Activated B cell treated with CpG ODN at 0.5 μM for 24 hours (primary cell): ENCODE measurements around the gene DCP2. TPM values are rescaled to one million over a fixed set of nuclear protein-coding genes. Genes with fewer than 3 reads are reported as not detected.
A peak's percentile ranks its signal among the peaks of the same experiment; 100 is the strongest.

Experiments
- ATAC-seq: fragments of 200-7000 bp; cut with Tn5 transposase; one replicate; pipeline ENCODE4 v1.10.0; 2021; ENCODE audit warnings: low read depth, mild to moderate bottlenecking, moderate library complexity
- CTCF ChIA-PET: fragments of 350-600 bp; sonication (Branson Sonifier 250); formaldehyde crosslinking; loops from one replicate; lab custom pipeline; 2021; ENCODE audit warnings: antibody characterized with exemption; lab: Charles Lee
- POLR2A ChIA-PET: fragments of 350-600 bp; sonication (Branson Sonifier 250); formaldehyde crosslinking; loops from one replicate; lab custom pipeline; 2021; ENCODE audit warnings: antibody characterized with exemption; lab: Charles Lee
- DNase-seq: peaks from one replicate; pipeline ENCODE4 v3.0.0; 2022
- H3K27ac Mint-ChIP-seq: one replicate; pipeline ENCODE4 v1.8.0; 2020; ENCODE audit warnings: mixed read lengths
- H3K27me3 Mint-ChIP-seq: one replicate; pipeline ENCODE4 v1.8.0; 2021; ENCODE audit warnings: mixed read lengths
- H3K36me3 Mint-ChIP-seq: one replicate; pipeline ENCODE4 v1.8.0; 2021; ENCODE audit warnings: low read depth, mixed read lengths
- H3K4me1 Mint-ChIP-seq: one replicate; pipeline ENCODE4 v1.8.0; 2021; ENCODE audit warnings: mixed read lengths
- H3K4me3 Mint-ChIP-seq: one replicate; pipeline ENCODE4 v1.8.0; 2020; ENCODE audit warnings: mild to moderate bottlenecking, mixed read lengths
- H3K9me3 Mint-ChIP-seq: one replicate; pipeline ENCODE4 v1.8.0; 2020; ENCODE audit warnings: mixed read lengths
- CTCF ChIP-seq: fragments of 200-600 bp; IDR thresholded peaks from one replicate; pipeline ENCODE4 v1.8.0; 2022; ENCODE audit warnings: antibody characterized with exemption, mild to moderate bottlenecking
- intact Hi-C: fragments of 100-400 bp; cut with micrococcal nuclease; formaldehyde crosslinking; loops from one replicate; pipeline ENCODE4 v1.15.1; 2024
- total RNA-seq: library from RNA; stranded (reverse); gene quantifications from 2 replicates; pipeline ENCODE4 v1.2.3, GENCODE V29; 2022

Gene DCP2
- 53.5 and 56.0 TPM in 2 replicates for total RNA-seq

GRCh38 chr5:112976432-112977309 lies at the start of gene DCP2:
Gene DCP2 (plus strand): TSS chr5:112976798. CDS start chr5:112976934, 136 bp downstream.
- intact Hi-C loops: loop anchor here (1.0 to 5.0 kb wide), 7 partner anchors 54 to 1464 kb away; partner anchors contain the start of genes REEP5, SRP19, STARD4 and YTHDC2
- POLR2A ChIA-PET: interaction anchor here (0.5 to 2.0 kb wide), 20 partner anchors 9 to 816 kb away, joined by 3 to 41 read pairs (median 4); partner anchors contain the start of genes REEP5, SRP19 and YTHDC2
- Mint-ChIP-seq H3K27me3 (no peaks in the 10 kb centered on the region), H3K27ac (peak within 1 kb of the TSS; percentile 96), H3K4me3 (peak within 1 kb of the TSS; percentile 100), H3K9me3 (no peaks in the 10 kb centered on the region), H3K4me1 (peaks cover 53% of the 10 kb centered on the region), H3K36me3 (peaks cover 20% of the 10 kb centered on the region)
- no peak for TF ChIP-seq CTCF
- peak; percentile 93 for DNase-seq
- CTCF ChIA-PET: interaction anchor here (0.6 to 2.2 kb wide), 6 partner anchors 13 to 426 kb away, joined by 3 to 9 read pairs (median 4); no protein-coding TSS in a partner anchor
- peak; percentile 98 for ATAC-seq

GRCh38 chr5:112929336-112930081 lies 47.1 kb upstream of the DCP2 start:
- ChIA-PET CTCF (no interaction called here), POLR2A (interaction anchor here (0.9 to 1.3 kb wide), 4 partner anchors 8 to 47 kb away, joined by 3 to 8 read pairs (median 6); partner anchors contain the start of gene DCP2)
- ATAC-seq (peak; percentile 43), DNase-seq (no peak)
- Mint-ChIP-seq H3K27me3 (no peaks in the 10 kb centered on the region), H3K4me1 (peaks cover 73% of the 10 kb centered on the region), H3K9me3 (no peaks in the 10 kb centered on the region), H3K36me3 (no peaks in the 10 kb centered on the region), H3K4me3 (peak overlapping the region; percentile 68), H3K27ac (peak overlapping the region; percentile 92)
- intact Hi-C loops: loop anchor here (1.0 to 2.0 kb wide), 2 partner anchors 7 to 409 kb away; partner anchors contain the start of gene REEP5
- TF ChIP-seq CTCF: no peak

- TF ChIP-seq CTCF: no peak
- Mint-ChIP-seq H3K27me3 (no peaks in the 10 kb centered on the region), H3K27ac (peak overlapping the region; percentile 89), H3K4me1 (peaks cover 68% of the 10 kb centered on the region), H3K9me3 (no peaks in the 10 kb centered on the region), H3K4me3 (peak overlapping the region; percentile 68), H3K36me3 (no peaks in the 10 kb centered on the region)
- ChIA-PET POLR2A (interaction anchor here (0.6 to 1.3 kb wide), 5 partner anchors 9 to 1417 kb away, joined by 3 to 8 read pairs (median 5); partner anchors contain the start of gene DCP2), CTCF (no interaction called here)
- ATAC-seq (peak; percentile 60), DNase-seq (no peak)
- intact Hi-C loops: loop anchor here (1.0 kb wide), 1 partner anchor 8 kb away; the partner anchor contains the start of gene REEP5
These were observed 46.6 kb upstream of the DCP2 start for GRCh38 chr5:112930082-112930344.

- Mint-ChIP-seq H3K4me3 (no peak overlapping the region), H3K27ac (peak overlapping the region; percentile 5), H3K27me3 (no peaks in the 10 kb centered on the region), H3K9me3 (no peaks in the 10 kb centered on the region), H3K36me3 (no peaks in the 10 kb centered on the region), H3K4me1 (peaks cover 58% of the 10 kb centered on the region)
- POLR2A ChIA-PET: interaction anchor here (0.7 kb wide), 1 partner anchor 28 kb away, joined by 3 read pairs; no protein-coding TSS in a partner anchor
- DNase-seq: no peak
- no peak for ATAC-seq
- no peak for TF ChIP-seq CTCF
- intact Hi-C loops: no loop called here
- CTCF ChIA-PET: interaction anchor here (1.2 kb wide), 1 partner anchor 10 kb away, joined by 3 read pairs; the partner anchor contains the start of gene REEP5
These were observed 45.1 kb upstream of the DCP2 start for GRCh38 chr5:112931473-112931872.
